NCI-H510A treated with DMSO at 0.1 percent for 48 hours (cell line): ENCODE results near the gene NOSIP.
A peak's percentile ranks its signal among the peaks of the same experiment; 100 is the strongest.

Experiments used
- DNase-seq: peaks from one replicate; lab custom pipeline; 2025; lab: John Stamatoyannopoulos, UW

The NOSIP gene

GRCh38 chr19:49594993-49595818 lies 14.8 kb upstream of the NOSIP start:
- no peak for DNase-seq

- no peak for DNase-seq
Observed at GRCh38 chr19:49594157-49594992, 14.0 kb upstream of the NOSIP start.

GRCh38 chr19:49593233-49594113 lies 13.1 kb upstream of the NOSIP start:
- DNase-seq = peak; percentile 86

DNA sequence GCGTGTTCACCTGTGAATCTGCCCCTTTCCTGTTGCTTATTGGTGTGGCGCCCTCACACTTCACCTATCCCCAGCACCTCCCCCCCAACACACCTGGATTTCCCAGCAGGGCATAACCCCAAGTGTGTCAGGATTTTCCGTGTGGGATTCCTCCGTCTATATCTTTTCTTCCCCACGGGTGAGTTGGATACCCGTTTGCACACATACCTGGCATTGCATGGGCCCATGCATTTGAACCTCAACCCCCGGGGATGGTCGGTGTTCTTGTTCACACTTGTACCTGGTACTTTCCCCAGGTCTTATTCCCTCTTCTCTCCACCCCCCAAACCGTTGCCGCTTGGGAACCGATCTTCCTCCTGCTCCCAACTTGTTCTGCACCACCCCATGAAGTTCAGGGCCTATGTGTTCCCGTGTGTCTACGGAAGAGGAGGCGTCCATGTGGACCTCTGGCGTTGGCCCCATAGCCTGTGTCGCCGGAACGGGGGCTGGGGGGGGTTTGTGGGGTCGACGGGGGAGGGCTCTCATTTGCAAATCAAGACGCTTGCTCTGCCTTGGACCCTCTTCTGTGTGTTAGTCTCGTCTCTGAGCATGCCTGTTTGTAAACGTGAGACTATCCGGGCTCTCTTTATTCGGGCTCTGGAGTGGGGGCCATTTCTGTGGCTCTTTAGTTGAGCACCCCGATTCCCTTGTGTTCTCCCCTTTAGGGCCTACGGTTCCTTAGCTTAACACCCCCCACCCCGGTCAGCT lies 12.3 kb upstream of the NOSIP start:
- DNase-seq = no peak

- peak; percentile 48 for DNase-seq
Observed at GRCh38 chr19:49591731-49592485, 11.6 kb upstream of the NOSIP start.

DNA sequence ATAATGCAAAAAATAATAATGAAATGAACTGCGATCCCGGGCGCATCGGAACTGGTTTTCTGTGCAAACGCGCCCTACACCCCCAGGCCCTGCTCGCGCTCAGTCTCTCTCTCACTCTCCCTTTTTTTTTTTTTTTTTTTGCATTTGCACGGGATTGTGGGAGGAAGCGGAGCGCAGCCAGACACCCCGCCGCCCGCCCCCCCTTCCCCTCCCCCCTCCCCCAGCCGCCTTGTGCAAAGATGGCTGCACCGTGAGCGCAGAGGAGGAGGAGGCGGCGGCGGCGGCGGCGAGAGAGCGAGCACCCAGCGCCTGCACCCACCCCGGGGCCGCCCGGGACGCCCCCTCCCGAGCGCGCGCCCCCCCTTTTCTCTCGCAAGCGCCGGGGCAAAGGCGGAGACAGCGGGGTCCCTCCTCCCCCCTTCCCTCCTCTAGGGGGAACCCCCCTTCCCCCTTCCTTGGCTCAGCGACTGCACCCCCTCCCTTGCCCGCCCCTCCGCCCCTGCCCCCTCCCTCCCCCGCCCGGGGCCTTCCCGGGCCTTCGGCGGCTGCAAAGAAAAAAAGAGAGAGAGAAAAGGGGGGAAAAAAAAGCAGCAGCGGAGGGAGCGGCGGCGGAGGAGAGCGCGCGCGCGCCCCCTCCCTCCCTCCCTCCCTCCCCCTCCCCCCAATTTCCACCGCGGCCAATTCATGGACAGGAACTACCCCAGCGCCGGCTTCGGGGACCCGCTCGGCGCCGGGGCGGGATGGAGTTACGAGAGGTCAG lies 10.8 kb upstream of the NOSIP start, which contains the start of gene PRR12:
Gene PRR12 (plus strand): TSS at position 212 of the 760 bp plus-strand sequence. CDS start 473 bp downstream, at position 685.
- DNase-seq = peak; percentile 72

- DNase-seq = peak; percentile 98
Observed at GRCh38 chr19:49590071-49590970, 10.0 kb upstream of the NOSIP start.

DNA sequence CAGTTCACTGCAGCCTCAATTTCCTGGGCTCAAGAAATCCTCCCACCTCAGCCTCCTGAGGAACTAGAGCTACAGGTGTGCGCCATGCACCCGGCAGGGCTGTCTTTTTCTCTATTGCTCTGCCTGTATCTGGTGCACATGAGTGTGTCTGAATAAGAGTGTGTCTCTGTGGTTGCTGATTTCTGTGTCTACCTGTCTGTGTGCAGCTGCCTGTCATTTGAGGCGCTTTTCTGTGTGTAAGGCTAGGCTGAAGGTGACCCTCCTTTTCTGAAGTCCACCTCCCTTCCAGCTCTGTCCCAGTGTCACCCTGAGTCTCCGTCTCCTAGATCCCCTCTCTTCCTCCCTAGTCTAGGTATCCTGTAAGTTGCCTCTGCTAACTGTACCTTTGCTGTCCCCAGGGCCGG lies 9.1 kb upstream of the NOSIP start:
- DNase-seq = no peak

GRCh38 chr19:49588365-49589122 lies 8.2 kb upstream of the NOSIP start:
- no peak for DNase-seq

GRCh38 chr19:49587227-49587626 lies 6.9 kb upstream of the NOSIP start:
- DNase-seq = no peak

DNA sequence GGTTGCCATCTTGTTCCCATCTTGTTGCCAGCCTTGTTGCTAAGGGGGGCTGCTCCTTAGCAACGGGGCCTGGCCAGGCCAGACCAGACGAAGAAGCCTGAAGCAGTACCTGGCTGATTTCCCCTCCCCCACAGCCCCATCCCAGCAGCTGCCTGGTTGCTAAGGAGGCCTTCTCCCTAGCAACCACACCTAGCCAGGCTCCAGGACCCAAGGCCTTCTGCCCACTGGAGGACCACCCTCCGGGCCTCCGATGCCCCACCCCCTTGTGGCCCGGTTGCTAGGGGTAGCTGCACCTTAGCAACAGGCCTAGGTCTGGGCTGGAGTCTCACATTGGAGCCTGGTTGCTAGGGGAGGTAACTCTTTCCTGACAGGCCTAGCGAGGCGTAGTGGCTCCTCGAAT lies 4.7 kb upstream of the NOSIP start:
- peak; percentile 28 for DNase-seq

GRCh38 chr19:49583239-49583638 lies 2.9 kb upstream of the NOSIP start:
- no peak for DNase-seq

- peak; percentile 62 for DNase-seq
Observed at GRCh38 chr19:49581007-49581508, 702 bp upstream of the NOSIP start, which contains the start of gene PRRG2. PRRG2 (plus strand) TSS chr19:49581316; CDS start chr19:49583220, 1,904 bp downstream.

- no peak for DNase-seq
Observed at GRCh38 chr19:49579947-49580263, 451 bp downstream of the NOSIP start.

DNA sequence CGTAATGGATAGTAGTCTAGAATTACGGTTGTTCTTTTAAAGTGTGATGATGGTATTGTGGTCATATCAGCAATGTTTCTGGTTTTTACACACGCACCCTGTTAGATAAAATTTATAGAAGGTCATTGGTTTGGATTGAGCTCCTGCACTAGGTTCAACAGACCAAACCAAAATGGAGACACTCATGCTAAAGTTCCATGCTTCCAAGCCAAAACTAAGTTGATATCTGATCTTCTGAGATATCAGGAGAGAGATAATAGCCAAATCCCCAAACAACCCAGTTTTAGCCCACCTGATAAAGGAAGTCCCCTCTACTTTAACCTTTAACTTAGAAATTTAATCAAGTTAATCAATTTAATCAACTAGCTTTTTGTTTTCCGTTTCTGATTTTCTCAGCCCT lies 1.2 kb downstream of the NOSIP start:
- DNase-seq = no peak

- no peak for DNase-seq
Observed at GRCh38 chr19:49574206-49574755, 6.1 kb downstream of the NOSIP start.

GRCh38 chr19:49573425-49573824 lies 6.9 kb downstream of the NOSIP start:
- no peak for DNase-seq
